PC-3 (cell line): Measurements from ENCODE around the gene ILDR1. TPM values are rescaled to one million over a fixed set of nuclear protein-coding genes. Genes with fewer than 3 reads are reported as not detected.

ENCODE experiments used
- ATAC-seq: fragments of 200-7000 bp; cut with Tn5 transposase; 2 replicates; pipeline ENCODE4 v1.9.1; 2020; ENCODE audit warnings: mild to moderate bottlenecking, moderate library complexity
- BruUV-seq: library from RNA; stranded (reverse); fragments of 400-500 nt; replicated peaks from 2 replicates; lab custom pipeline; 2021; lab: Mats Ljungman, UMichigan
- CTCF ChIA-PET: fragments of 300-600 bp; sonication (Branson Sonifier 250); formaldehyde crosslinking; loops from one replicate; lab custom pipeline; 2022; ENCODE audit warnings: antibody characterized with exemption; lab: Charles Lee
- POLR2A ChIA-PET: fragments of 300-600 bp; sonication (Branson Sonifier 250); formaldehyde crosslinking; loops from one replicate; lab custom pipeline; 2022; ENCODE audit warnings: antibody characterized with exemption; ENCODE audit not compliant: unreplicated experiment; lab: Charles Lee
- DNase-seq: peaks from one replicate; pipeline ENCODE4 v3.0.0-alpha.2; 2015
- H2AFZ ChIP-seq: fragments of 300-600 bp; sonication (generic); 2 replicates; pipeline ENCODE4 v1.6.0; 2016; ENCODE audit warnings: antibody characterized with exemption, low read length
- H3F3A ChIP-seq: fragments of 300-600 bp; sonication (generic); one replicate; pipeline ENCODE4 v1.6.0; 2017; ENCODE audit warnings: antibody characterized with exemption, low read length, control low read depth, mild to moderate bottlenecking; ENCODE audit not compliant: unreplicated experiment
- H3K27ac ChIP-seq: fragments of 300-600 bp; sonication (generic); 2 replicates; pipeline ENCODE4 v1.5.1; 2016; ENCODE audit warnings: mild to moderate bottlenecking, low read length
- H3K27me3 ChIP-seq: fragments of 300-600 bp; sonication (generic); 2 replicates; pipeline ENCODE4 v1.6.1; 2016; ENCODE audit warnings: low read length, mixed read lengths
- H3K36me3 ChIP-seq: fragments of 300-600 bp; sonication (generic); 2 replicates; pipeline ENCODE4 v1.6.1; 2016; ENCODE audit warnings: low read depth, mixed run types, low read length, mixed read lengths
- H3K4me1 ChIP-seq: fragments of 300-600 bp; sonication (generic); 2 replicates; pipeline ENCODE4 v1.5.1; 2016; ENCODE audit warnings: low read length; ENCODE audit not compliant: insufficient read depth
- H3K4me2 ChIP-seq: fragments of 300-600 bp; sonication (generic); 2 replicates; pipeline ENCODE4 v1.6.0; 2016; ENCODE audit warnings: low read length
- H3K4me3 ChIP-seq: fragments of 300-600 bp; sonication (generic); 2 replicates; pipeline ENCODE4 v1.5.1; 2016; ENCODE audit warnings: mild to moderate bottlenecking, low read length, mixed read lengths
- H3K79me2 ChIP-seq: fragments of 300-600 bp; sonication (generic); 2 replicates; pipeline ENCODE4 v1.6.1; 2017; ENCODE audit warnings: low read length, mixed read lengths
- H3K9ac ChIP-seq: fragments of 300-600 bp; sonication (generic); 2 replicates; pipeline ENCODE4 v1.6.0; 2016; ENCODE audit warnings: mild to moderate bottlenecking, low read length
- H3K9me2 ChIP-seq: fragments of 300-600 bp; sonication (generic); replicated peaks from 2 replicates; pipeline ENCODE4 v1.6.1; 2016; ENCODE audit warnings: mixed run types, low read length, mixed read lengths
- H3K9me3 ChIP-seq: fragments of 300-600 bp; sonication (generic); 2 replicates; pipeline ENCODE4 v1.6.1; 2016; ENCODE audit warnings: low read length, mixed read lengths
- H4K20me1 ChIP-seq: fragments of 300-600 bp; sonication (generic); 2 replicates; pipeline ENCODE4 v1.6.1; 2016; ENCODE audit warnings: low read length, mixed read lengths
- CTCF ChIP-seq: fragments of 300-600 bp; sonication (generic); conservative IDR thresholded peaks from 2 replicates; pipeline ENCODE4 v1.5.1; 2017; ENCODE audit warnings: antibody characterized with exemption, low read depth, mild to moderate bottlenecking, low read length
- EZH2 ChIP-seq: fragments of 300-600 bp; sonication (generic); IDR thresholded peaks from one replicate; pipeline ENCODE4 v1.6.1; 2017; ENCODE audit warnings: antibody characterized with exemption, mild to moderate bottlenecking, low read length; ENCODE audit not compliant: unreplicated experiment
- EZH2phosphoT487 ChIP-seq: fragments of 300-600 bp; sonication (generic); IDR thresholded peaks from 2 replicates; pipeline ENCODE4 v1.6.1; 2018; ENCODE audit warnings: mild to moderate bottlenecking, antibody characterized with exemption, low read length, borderline replicate concordance
- intact Hi-C: fragments of 100-400 bp; cut with micrococcal nuclease; formaldehyde crosslinking; loops from 2 replicates; pipeline ENCODE4 v1.9.0; 2023
- total RNA-seq: library from RNA; depleted of rRNA; stranded (reverse); fragments of >200 nt; gene quantifications from 2 replicates; pipeline ENCODE4 v1.2.3, GENCODE V29; 2014

Gene ILDR1
- total RNA-seq, 1 experiment from 2014 or later, result 5.6 TPM

DNA sequence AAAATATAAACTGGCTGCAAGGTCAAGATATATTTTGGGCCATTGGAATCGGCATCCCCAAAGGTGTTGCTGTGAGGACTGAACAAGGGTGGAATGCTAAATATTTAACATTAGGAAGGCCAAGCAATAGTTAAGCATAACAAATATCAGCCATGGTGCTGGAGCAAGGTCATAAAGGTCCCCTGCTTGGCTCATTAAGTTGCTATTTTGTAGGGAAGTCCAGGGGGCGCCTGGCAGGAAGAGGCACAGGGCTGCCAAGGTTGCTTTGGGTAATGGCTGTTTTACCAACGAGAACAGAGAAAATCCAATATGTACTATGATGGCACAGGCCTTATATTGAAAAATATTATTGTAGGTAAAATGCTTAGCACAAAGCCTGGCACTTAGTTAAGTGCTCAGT, 65.7 kb downstream of the ILDR1 start:
- Histone ChIP-seq H3K9ac (no peak overlapping the region), H3F3A (no peaks in the 10 kb centered on the region), H3K36me3 (no peaks in the 10 kb centered on the region), H3K4me2 (no peak overlapping the region), H2AFZ (no peak overlapping the region), H3K9me2 (no peaks in the 10 kb centered on the region), H4K20me1 (no peaks in the 10 kb centered on the region), H3K9me3 (0 out of 2 replicates have a peak, but pooled peaks cover 4% of the 10 kb centered on the region), H3K27ac (no peak overlapping the region), H3K79me2 (no peaks in the 10 kb centered on the region), H3K4me1 (no peaks in the 10 kb centered on the region), H3K27me3 (no peaks in the 10 kb centered on the region), H3K4me3 (no peak overlapping the region)
- BruUV-seq, result no TSS peak
- ChIA-PET CTCF (no interaction called here), POLR2A (no interaction called here)
- ATAC-seq (no peak), DNase-seq (no peak)
- TF ChIP-seq EZH2, result no peak
- no peak for TF ChIP-seq CTCF
- TF ChIP-seq EZH2phosphoT487, result no peak
- intact Hi-C loops, result no loop called here

DNA sequence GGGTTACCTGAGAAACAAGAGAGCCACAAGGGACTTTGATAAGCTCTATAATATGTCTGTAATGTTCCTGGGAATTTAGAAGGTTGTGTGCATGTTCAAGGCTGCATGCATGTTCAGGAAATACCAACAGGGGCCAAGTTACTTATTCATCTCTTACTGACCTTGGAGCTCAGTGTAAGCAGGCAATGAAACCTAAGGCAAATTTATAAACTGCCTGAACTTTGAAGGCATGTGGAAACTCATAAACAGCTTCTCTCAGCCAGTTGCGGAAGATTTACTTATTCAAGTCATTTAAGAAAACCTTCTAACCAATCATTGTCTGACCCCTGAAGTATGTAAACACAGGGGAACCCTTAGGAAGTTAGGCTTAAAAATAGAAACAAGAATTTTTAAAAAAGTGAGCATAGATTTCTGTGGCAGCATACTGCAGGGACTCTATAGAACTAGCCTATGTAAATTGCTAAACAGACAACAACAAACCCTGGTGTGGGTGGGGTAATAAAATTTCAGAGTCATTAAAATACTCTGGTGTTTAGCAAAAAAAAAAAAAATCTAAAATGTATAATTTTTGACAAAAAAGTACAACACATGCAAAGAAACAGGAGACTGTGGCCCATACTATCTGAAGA, 70.6 kb downstream of the ILDR1 start:
- Histone ChIP-seq H3K27ac (no peak overlapping the region), H3K4me3 (no peak overlapping the region), H3K27me3 (no peaks in the 10 kb centered on the region), H3K4me2 (no peak overlapping the region), H3K36me3 (no peaks in the 10 kb centered on the region), H2AFZ (no peak overlapping the region), H4K20me1 (no peaks in the 10 kb centered on the region), H3K9me2 (no peaks in the 10 kb centered on the region), H3K4me1 (no peaks in the 10 kb centered on the region), H3K79me2 (no peaks in the 10 kb centered on the region), H3K9me3 (0 out of 2 replicates have a peak, but pooled peaks cover 4% of the 10 kb centered on the region), H3K9ac (no peak overlapping the region), H3F3A (no peaks in the 10 kb centered on the region)
- ATAC-seq, result no peak
- CTCF ChIA-PET, result interaction anchor here (0.5 kb wide), 1 partner anchor 101 kb away, joined by 3 read pairs; no protein-coding TSS in a partner anchor
- intact Hi-C loops, result no loop called here
- BruUV-seq, result no TSS peak
- POLR2A ChIA-PET, result no interaction called here
- no peak for DNase-seq
- no peak for TF ChIP-seq CTCF
- TF ChIP-seq EZH2, result no peak
- no peak for TF ChIP-seq EZH2phosphoT487

GRCh38 chr3:121948641-121949040, 73.4 kb downstream of the ILDR1 start:
- intact Hi-C loops, result no loop called here
- ATAC-seq (peak; percentile 49), DNase-seq (peak; percentile 52)
- POLR2A ChIA-PET, result no interaction called here
- Histone ChIP-seq H3K4me2 (no peak overlapping the region), H3K9ac (no peak overlapping the region), H3K4me3 (no peak overlapping the region), H3F3A (no peaks in the 10 kb centered on the region), H3K9me3 (0 out of 2 replicates have a peak, but pooled peaks cover 4% of the 10 kb centered on the region), H3K4me1 (peaks cover 6% of the 10 kb centered on the region), H3K27me3 (no peaks in the 10 kb centered on the region), H3K36me3 (no peaks in the 10 kb centered on the region), H3K27ac (no peak overlapping the region), H4K20me1 (no peaks in the 10 kb centered on the region), H3K79me2 (no peaks in the 10 kb centered on the region), H2AFZ (no peak overlapping the region), H3K9me2 (no peaks in the 10 kb centered on the region)
- CTCF ChIA-PET, result interaction anchor here (0.6 kb wide), 1 partner anchor 46 kb away, joined by 5 read pairs; no protein-coding TSS in a partner anchor
- BruUV-seq, result no TSS peak
- no peak for TF ChIP-seq EZH2
- TF ChIP-seq CTCF, result no peak
- TF ChIP-seq EZH2phosphoT487, result no peak
